ENCODE data around the gene ZNF628.
"Not testable (repeated sequence)": the region's sequence is repeated elsewhere in the genome, so short reads cannot be mapped to it uniquely, and the experiment has no call there.

ZNF628 gene

DNA sequence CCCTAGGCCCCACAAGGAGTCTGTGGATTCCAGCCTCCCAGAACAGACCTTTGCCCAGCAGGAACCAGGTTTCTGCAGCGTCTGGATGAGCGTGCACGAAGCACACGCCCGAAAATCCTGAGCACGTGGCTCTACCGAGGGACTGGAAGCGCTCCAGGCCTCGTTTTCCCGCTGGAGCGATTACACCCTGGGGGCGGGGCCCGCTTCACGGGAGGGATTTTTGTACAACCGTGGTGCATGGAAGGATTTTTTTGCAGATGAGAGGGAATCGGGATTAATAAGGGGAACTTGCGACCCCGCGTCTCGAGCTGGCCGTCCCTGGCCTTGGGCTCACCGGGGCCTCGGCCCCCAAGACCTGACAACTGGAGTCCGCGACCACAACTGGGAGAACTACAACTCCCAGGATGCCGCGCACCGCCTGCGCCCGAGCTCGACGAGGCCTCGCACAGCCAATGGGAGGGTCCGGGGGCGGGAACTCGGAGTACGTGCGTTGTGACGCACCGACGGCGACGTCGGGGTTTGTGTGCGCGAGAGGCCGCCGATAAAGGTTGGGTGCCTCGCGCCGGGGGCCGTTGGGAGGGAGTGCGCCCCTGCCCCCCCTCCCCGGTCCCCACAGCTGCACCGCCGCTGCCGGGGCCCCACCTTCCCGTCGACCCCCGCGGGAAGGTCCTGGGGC is at the start of gene ZNF628:
Gene ZNF628, plus strand, starts transcription at position 518 of the 676 bp plus-strand sequence. CDS start 3,294 bp downstream, outside the sequence.
- peak; percentile 86 to 96 (median 93) for DNase-seq (ENCODE audit: low read depth in 2 of 3, low spot score in 2 of 3)

DNA sequence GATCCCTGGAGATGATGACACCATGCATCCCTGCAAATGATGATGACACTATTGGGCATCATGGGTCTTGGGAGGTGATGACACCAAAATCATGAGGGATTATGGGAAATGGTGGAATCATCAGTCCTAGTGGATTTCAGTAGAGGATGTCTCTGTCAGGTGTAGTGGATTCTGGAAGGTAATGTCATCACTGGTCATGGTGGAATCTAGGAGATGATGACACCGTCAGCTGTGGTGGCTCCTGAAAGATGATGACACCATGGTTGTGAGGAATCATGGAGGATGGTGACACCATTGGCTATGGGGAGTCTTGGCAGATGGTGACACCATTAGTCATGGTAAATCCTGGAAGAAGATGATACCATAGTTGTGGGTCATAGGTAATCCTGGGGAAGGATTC is 45.2 kb upstream of the ZNF628 start:
- no peak for DNase-seq (ENCODE audit: low read depth in 2 of 3, low spot score in 2 of 3)

DNA sequence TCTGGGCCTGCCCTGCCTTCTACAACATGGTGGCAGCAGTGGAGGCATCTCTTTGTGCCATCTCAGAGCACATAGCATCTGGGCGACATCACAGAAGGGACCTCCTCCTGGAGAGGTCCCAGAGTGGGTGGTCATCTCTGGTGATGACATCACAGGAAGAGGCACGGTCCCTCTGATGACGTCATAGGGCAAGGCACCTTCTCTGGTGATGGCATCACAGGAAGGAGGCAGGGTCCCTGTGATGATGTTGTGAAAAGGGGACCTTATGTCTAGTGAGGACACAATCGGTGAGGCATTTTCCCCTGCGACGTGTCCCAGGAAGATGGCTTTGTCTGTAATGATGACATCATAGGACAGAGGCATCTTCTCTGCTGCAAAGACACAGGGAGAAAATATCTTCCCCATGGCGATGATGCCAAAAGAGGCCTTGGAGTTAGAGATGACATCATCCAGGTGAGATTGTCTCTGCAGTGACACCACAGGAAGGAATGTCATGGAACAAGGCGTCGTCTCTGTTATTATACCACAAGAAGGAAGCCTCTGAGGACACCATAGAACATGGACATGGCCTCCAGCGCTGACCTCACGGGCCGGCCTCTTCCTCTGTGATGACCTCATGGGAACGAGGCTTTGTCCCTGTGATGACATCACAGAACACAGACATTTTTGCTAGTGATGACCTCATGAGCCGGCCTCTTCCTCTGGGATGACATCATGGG is 44.0 kb upstream of the ZNF628 start:
- DNase-seq (ENCODE audit: low read depth in 2 of 3, low spot score in 2 of 3): no peak

DNA sequence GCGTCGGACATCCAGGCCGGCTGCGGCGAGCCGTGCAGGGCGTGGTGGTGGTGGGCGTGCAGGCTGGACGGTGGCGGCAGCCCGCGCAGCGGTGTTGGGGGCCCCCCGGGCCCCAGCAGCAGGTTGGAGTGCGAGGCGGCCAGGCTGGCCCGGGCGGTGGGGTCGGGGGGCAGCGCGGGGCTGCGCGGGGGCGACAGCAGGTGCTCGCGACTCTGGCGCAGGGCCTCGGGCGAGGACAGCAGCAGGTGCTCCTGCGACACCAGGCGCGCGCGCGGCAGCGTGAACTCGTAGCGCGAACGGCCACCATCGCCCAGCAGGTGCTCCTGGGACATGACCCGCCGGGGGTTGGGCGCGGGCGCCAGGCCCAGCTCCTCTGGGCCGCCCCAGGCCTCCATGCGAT is 43.1 kb upstream of the ZNF628 start:
- DNase-seq (ENCODE audit: low read depth in 2 of 3, low spot score in 2 of 3): no peak

DNA sequence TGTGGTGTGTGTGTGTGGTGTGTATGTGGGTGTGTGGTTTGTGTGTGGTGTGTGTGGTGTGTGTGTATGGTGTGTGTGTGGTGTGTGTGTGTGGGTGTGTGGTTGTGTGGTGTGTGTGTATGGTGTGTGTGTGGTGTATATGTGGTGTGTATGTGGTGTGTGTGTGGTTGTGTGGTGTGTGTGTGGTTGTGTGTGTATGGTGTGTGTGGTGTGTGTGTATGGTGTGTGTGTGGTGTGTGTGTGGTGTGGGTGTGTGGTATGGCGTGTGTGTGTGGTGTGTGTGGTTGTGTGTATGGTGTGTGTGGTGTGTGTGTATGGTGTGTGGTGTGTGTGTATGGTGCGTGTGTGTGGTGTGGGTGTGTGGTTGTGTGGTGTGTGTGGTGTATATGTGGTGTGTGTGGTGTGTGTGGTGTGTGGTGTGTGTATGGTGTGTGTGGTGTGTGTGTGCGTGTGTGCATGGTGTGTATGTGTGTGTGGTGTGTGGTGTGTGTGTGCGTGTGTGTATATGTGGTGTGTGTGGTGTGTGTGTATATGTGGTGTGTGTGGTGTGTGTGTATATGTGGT is 42.0 kb upstream of the ZNF628 start:
- DNase-seq (ENCODE audit: low read depth in 2 of 3, low spot score in 2 of 3): no peak

DNA sequence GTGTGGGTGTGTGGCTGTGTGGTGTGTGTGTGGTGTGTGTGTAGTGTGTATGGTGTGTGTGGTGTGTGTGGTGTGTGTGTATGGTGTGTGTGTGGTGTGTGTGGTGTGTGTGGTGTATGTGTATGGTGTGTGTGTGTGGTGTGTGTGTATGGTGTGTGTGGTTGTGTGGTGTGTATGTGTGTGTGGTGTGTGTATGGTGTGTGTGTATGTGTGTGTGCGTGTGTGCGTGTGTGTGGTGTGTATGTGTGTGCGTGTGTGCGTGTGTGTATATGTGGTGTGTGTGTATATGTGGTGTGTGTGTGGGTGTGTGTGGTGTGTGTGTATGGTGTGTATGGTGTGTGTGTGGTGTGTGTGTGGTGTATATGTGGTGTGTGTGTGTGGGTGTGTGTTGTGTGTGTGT is 41.4 kb upstream of the ZNF628 start:
- DNase-seq (ENCODE audit: low read depth in 2 of 3, low spot score in 2 of 3): no peak

DNA sequence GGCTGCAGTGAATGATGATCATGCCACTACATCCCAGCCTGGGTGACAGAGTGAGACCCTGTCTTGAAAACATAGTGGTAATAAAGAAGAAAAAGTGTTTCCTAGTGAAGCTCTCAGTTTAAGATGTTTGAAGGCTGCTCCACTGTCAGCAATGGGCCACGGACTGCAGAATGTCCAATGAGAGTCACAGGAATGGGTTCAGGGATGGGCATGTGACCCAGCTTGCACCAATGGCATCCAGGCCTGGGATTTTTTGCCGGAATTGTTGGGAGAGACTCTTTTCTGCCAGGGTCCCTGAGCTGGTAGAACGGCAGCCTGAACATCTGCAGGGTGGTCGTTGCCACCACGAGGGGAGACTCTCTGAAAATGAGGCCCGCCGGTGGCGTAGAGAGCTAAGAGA is 39.6 kb upstream of the ZNF628 start:
- DNase-seq (ENCODE audit: low read depth in 2 of 3, low spot score in 2 of 3): no peak

DNA sequence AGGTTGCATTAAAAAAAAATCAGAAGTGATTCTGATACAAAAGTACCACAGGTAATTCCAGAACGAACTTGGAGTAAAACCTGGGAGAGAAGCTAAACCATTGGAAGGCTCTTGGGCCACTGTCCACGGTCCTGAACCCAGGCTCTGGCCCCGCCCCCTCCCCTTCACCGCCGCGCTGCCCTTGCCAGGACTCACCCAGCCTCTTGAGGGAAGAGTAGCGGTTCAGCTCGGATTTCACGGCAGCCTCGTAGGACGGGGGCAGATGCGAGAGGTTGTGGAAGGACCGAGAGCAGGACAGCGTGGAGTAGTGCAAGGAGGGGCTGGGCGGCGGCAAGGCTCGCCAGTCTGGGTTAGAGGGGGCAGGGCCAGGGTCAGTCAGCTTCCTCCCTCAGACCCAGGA is 39.0 kb upstream of the ZNF628 start:
- no peak for DNase-seq (ENCODE audit: low read depth in 2 of 3, low spot score in 2 of 3)

DNA sequence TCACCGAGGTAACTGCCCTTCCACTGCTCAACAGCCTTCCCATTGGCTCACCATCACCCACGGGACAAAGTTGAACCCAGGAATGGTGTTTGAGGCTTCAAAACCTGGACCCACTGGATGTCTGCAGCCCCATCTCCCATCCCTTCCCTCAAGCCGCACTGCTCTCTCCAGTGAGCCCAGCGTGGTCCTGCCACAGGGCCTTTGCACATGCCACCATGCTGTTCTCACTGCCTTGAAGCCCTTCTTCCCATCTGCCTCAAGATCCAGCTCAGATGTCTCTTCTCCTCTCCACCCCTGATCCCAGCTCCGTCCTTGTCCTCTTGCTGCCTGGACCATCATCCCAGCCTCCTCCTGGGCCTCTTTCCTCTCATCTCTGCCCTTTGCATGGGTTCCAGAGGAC is 37.4 kb upstream of the ZNF628 start:
- no peak for DNase-seq (ENCODE audit: low read depth in 2 of 3, low spot score in 2 of 3)

DNA sequence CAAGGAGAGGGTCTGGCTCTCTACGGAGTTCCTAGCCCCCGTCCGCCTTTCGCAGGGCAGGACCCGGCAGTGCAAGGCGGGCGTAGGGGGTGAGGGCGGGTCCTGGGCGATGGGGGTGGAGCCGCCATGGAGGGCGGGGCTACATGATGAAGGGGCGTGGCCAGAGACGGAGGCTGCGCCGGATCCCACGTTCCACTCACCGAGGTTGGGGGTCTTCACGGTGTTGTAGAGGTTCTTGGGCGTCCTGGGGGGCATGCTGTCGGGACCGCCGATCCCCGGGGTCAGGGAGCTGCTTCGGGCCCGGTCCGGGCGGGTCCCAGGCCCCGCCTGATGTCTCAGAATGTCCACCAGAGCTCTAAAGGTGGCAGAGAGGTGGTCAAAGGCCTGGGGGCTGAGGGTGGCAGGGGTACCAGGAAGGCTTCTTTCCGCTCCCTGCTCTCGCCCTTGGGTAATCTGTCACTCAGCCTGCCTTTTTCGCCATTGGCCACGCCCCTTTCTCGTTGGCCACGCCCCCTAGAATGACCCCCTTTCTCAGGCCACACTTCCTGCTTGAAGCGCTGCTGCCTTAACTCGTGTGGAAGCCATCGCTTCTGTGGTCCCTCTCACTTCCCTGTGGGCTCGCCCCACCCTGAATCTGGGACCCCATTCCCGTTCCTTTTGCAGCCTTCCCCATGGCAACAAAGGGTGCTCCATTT is 35.9 kb upstream of the ZNF628 start:
- DNase-seq (ENCODE audit: low read depth in 2 of 3, low spot score in 2 of 3): no peak

DNA sequence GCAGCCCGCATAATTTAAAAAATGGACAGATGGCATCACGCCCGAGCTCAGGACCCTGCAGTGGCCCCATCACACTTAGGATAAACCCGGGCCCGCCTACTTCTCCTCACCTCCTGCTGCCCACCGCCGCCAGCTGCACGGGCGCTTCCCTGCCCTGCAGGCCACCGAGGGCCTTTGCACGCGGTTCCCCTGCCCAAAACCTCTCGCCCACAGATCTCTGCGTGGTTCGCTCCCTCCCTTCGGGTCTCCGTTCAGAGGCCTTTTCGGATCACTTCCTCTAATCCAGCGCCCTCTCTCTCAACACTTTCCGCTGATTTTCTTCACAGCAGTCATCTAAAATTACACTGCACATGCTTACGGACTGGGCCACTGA is 35.1 kb upstream of the ZNF628 start:
- DNase-seq (ENCODE audit: low read depth in 2 of 3, low spot score in 2 of 3): no peak

DNA sequence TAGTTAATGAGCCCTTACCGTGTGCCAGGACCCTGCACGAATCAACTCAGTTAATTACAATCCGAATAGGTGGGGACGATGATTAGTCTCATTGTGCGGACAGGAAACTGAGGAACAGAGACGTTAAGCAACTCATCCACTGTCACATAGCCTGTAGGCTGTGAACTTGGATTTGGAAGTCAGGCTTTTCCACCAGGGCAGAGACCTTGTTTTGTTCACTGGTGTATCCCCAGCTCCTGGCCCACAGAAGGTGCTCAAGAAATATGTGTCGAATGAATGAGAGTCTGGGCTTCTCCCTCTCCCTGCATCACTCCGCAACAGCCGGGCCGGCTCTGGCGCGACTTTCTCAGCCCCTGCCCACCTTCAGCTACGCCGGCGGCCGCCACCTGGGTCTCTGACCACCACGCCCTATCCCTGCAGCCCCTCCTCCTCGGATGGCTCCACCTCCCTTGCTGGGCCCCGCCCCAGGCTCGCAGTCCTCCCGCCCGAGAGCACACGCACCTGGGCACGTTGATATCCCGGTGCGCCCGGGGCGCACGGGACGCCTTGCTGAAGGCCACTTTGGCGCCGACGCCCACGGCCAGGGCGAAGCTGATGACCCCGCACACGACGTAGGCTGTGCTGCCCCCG is 34.6 kb upstream of the ZNF628 start:
- no peak for DNase-seq (ENCODE audit: low read depth in 2 of 3, low spot score in 2 of 3)

DNA sequence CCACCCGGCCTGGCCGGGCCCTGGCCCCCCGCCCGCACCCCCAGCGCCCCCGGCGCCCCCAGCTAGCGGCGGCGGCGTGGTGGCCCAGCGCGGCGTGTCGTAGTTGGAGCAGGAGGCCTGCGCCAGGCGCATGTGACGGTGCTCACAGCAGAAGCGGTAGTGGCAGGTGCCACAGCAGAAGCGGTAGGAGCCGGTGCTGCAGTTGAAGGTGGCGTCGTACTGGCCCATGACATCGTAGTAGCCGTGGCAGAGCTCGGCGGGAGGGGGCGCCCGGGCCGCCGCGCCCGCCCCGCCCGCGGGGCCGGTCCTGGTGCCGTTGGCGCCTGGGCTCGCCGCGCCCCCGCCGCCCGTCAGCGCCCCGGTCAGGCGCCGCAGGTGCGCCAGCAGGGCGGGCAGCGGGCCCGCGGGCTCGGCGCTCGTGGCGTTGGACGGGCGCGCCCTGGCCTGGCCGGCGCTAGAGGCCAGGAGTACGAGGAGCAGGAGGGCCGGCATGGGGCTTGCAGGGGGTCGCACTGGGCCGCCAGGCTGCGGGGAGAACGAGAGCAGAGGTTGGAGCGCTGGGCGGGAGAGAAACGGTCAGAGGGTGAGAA is 34.0 kb upstream of the ZNF628 start:
- no peak for DNase-seq (ENCODE audit: low read depth in 2 of 3, low spot score in 2 of 3)

DNA sequence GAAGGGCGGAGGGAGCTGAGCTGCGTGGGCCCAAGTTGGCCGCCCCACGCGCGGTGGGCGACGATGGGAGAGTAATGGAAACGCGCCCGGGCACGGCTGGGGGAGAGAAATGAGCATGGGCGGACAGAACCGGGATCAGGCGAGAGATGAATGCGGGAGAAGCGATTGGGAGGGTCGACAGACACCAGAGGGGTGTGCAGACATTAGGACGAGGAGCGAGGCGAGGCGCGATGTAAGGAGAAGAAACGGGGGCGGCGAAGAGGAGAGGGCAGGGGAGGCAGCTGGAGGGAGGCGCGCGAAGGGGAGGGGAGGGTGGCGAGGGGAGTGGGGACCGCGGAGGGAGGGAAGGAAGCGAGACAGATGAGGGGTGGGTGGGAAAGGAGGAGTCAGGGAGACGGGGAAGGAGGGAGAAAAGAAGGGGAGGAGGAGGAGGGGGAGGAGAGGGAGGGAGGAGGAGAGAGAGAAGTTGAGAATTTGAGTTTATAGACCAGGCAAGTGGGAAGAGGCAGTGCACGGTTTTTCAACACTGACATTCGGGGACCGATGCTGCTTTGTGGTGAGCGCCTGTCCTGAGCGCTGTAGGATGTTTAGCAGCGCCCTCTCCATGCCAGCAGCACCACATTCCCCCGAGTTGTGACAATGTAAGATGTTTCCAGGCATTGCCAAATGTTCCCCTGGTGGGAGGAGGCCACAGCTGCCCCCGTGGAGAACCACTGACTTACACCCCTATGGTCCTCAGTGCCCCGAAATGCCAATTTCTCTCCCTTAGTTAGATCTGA is 33.2 kb upstream of the ZNF628 start, which contains the start of gene SHISA7:
Gene SHISA7, minus strand, starts transcription at position 256 of the 779 bp plus-strand sequence. CDS start 437 bp downstream, outside the sequence.
- no peak for DNase-seq (ENCODE audit: low read depth in 2 of 3, low spot score in 2 of 3)

DNA sequence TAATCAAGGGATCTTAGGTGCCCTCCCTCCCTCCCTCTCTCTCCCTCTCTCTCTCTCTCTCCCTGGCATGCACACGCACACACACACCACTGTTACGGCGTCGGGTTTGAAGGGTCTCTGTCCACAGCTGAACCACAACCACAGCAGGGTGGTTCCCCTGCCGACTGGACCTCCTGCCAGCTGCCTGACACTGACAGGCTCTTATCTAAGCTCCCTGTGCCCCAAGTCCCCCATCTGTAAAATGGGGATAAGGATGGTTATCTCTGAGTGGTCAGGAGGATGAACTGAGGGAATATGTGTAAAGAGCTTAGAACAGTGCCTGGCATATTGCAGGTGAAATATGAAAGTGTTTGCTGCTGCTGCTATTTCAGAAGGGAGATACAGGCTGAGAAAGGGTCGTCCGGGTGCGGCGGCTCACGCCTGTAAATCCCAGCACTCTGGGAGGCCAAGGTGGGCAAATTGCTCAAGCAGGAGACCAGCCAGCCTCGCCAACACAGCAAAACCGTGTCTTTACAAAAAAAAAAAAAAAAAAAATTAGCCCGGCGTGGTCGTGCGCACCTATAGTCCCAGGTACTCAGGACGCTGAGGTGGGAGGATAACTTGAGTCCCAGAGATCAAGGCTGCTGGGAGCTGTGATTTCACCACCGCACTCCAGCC is 32.5 kb upstream of the ZNF628 start:
- no peak for DNase-seq (ENCODE audit: low read depth in 2 of 3, low spot score in 2 of 3)

DNA sequence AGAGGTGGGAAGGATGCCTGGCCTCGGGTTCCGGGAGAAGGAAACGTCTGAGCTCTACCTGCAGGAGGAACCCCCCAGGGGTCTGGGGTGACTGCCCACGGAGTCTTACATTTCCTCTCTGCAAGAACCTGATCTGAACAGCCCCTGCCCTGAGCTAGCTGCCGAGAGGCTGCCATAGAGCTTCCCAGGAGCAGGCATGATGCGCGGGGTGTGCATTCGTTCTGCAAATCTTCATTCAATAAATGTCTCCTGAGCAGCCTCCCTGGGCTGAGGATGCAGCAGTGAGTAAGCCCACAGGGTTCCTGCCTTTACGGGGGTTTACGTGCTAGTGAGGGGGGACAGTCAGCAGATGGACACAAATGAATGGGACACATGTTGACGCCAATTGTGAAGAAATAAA is 31.8 kb upstream of the ZNF628 start:
- DNase-seq (ENCODE audit: low read depth in 2 of 3, low spot score in 2 of 3): no peak

DNA sequence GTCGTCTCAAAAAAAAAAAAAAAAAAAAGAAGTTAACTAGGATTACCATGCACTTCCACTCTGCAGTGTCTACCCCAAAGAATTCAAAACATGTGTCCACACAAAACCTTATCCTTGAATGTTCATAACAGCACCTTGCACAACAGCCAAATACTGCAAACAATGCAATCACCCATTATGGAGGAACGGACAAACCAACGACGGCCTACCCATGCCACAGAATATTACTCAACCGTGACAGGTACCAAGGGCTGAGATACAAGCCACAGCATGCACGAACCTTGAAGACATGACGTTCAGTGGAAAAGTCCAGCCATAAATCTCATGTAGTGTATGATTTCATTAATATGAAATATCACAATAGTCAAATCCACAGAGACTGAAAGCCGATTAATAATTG is 30.4 kb upstream of the ZNF628 start:
- no peak for DNase-seq (ENCODE audit: low read depth in 2 of 3, low spot score in 2 of 3)

DNA sequence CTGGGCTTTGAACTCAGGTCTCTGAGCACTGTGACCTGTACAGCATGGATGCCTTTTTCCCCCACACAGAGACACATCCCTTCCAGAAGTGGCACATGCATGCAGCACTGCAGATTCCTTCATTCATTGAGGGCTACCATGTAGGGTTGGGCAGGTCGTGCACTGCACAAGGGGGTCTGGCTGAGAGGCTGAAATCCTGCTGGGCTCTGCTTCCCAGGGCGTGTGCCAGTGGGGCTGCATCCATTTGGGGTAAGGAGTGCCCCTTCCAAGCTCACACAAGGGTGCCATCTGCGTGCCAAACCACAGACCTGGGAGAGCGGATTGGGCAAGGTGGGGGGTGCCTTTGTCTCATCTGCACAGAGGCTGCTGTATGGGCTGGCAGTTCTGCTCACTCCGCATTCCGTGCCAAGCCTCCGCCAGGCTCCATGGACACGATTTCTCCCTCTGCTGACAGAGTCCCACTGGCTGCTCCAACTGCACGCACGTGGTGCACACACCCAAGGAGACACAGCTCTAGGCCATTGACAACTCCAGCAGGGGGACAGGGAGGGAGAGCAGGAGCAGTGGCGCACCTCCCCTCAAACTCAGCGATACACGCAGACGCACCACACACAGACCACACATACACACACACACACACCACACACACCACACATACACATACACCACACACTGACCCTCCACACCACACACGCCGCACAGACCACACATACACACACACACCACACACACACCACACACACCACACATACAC is 28.8 kb upstream of the ZNF628 start:
- no peak for DNase-seq (ENCODE audit: low read depth in 2 of 3, low spot score in 2 of 3)

DNA sequence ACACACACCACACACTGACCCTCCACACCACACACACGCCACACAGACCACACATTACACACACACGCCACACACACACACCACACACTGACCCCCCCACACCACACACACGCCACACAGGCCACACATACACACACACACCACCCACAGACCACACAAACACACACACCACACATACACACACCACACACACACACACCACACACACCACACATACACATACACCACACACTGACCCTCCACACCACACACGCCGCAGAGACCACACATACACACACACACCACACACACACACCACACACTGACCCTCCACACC is 28.3 kb upstream of the ZNF628 start:
- DNase-seq (ENCODE audit: low read depth in 2 of 3, low spot score in 2 of 3): not testable (repeated sequence)
